Measurements from ENCODE around the gene PIGU. TPM values are rescaled to one million over a fixed set of nuclear protein-coding genes. Genes with fewer than 3 reads are reported as not detected.
"Not testable (repeated sequence)": the region's sequence is repeated elsewhere in the genome, so short reads cannot be mapped to it uniquely, and the experiment has no call there.

PIGU gene
- total RNA-seq, 1 experiment from 2014 or later: 32.8 TPM

DNA sequence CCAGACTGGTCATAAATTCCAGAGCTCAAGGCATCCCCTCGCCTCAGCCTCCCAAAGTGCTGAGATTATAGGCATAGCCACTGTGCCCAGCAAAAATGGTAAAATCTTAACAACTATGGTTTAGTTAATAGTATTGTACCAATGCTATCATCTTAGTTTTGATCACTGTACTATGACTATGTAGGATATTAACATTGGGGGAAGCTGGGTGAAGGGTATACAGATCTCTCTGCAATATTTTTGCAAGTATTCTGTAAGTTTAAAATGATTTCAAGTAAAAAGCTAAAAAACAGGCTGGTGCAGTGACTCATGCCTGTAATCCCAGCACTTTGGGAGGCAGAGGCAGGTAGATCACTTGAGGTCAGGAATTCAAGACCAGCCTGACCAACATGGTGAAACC, 7.8 kb downstream of the PIGU start:
- TF ChIP-seq, protein P1, sequence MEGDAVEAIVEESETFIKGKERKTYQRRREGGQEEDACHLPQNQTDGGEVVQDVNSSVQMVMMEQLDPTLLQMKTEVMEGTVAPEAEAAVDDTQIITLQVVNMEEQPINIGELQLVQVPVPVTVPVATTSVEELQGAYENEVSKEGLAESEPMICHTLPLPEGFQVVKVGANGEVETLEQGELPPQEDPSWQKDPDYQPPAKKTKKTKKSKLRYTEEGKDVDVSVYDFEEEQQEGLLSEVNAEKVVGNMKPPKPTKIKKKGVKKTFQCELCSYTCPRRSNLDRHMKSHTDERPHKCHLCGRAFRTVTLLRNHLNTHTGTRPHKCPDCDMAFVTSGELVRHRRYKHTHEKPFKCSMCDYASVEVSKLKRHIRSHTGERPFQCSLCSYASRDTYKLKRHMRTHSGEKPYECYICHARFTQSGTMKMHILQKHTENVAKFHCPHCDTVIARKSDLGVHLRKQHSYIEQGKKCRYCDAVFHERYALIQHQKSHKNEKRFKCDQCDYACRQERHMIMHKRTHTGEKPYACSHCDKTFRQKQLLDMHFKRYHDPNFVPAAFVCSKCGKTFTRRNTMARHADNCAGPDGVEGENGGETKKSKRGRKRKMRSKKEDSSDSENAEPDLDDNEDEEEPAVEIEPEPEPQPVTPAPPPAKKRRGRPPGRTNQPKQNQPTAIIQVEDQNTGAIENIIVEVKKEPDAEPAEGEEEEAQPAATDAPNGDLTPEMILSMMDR (conservative IDR thresholded peaks at IDR 0.05): no peak
- no peaks in the 10 kb centered on the region for H3K9me3 Mint-ChIP-seq
- peaks cover 0 to 4% (median 2%) of the 10 kb centered on the region in 3 experiments; a peak in 3 of 7 replicates for H3K36me3 Mint-ChIP-seq (ENCODE audit: insufficient read depth in 1 of 3, low read depth in 3 of 3)
- no peak overlapping the region for H3K27ac ChIP-seq (ENCODE audit: insufficient read length, low read depth, low read length)
- no peak overlapping the region for H4K8ac ChIP-seq (replicated peaks; ENCODE audit: insufficient read length, low read depth, low read length)
- H2BK15ac ChIP-seq (ENCODE audit: low read depth, low read length): no peak overlapping the region
- H2BK20ac ChIP-seq (ENCODE audit: low read depth, low read length, poor library complexity, severe bottlenecking): no peak overlapping the region
- no peak overlapping the region for H3K4me3 Mint-ChIP-seq
- no peak overlapping the region for H4K5ac ChIP-seq (ENCODE audit: insufficient read length, low read depth, low read length)
- H2BK5ac ChIP-seq (ENCODE audit: insufficient read length, low read length): no peak overlapping the region
- H4K20me1 ChIP-seq (ENCODE audit: control insufficient read depth, insufficient read depth, insufficient read length): no peaks in the 10 kb centered on the region
- no peak overlapping the region for H3T11ph ChIP-seq (ENCODE audit: low read length)
- H2BK12ac ChIP-seq (ENCODE audit: insufficient read length, low read depth, low read length): no peak overlapping the region
- no peak overlapping the region for H3K56ac ChIP-seq (ENCODE audit: insufficient read length, low read depth, low read length)
- H3K9ac ChIP-seq (ENCODE audit: extremely low read depth, insufficient read length, low read length): no peak overlapping the region
- no peaks in the 10 kb centered on the region for H3K4me1 ChIP-seq (ENCODE audit: insufficient read depth, low read length)
- H3K27me3 ChIP-seq (ENCODE audit: insufficient read depth, low read length): no peaks in the 10 kb centered on the region
- no peak overlapping the region for H2AFZ ChIP-seq (ENCODE audit: low read length)
- no peak overlapping the region for H3K27ac Mint-ChIP-seq
- no peak for DNase-seq
- no peak overlapping the region for H3K14ac ChIP-seq (ENCODE audit: insufficient read depth, low read length)
- no peak overlapping the region for H2BK120ac ChIP-seq (ENCODE audit: low read depth, low read length, poor library complexity, severe bottlenecking)
- no peaks in the 10 kb centered on the region for H3K4me1 Mint-ChIP-seq
- WGBS (ENCODE audit: extremely low coverage, insufficient read length, low lambda C conversion rate): no CpG with 5 or more reads among the region's 1 CpG
- no peaks in the 10 kb centered on the region; the same call in 1 of the 2 replicates for H3K79me2 ChIP-seq (ENCODE audit: insufficient read depth, low read length)
- no peak overlapping the region for H3K18ac ChIP-seq (ENCODE audit: insufficient read length, low read depth, low read length)
- H2AK5ac ChIP-seq (ENCODE audit: insufficient read length, low read length): no peak overlapping the region
- H3K79me1 ChIP-seq (ENCODE audit: insufficient read depth, low read depth, low read length, poor library complexity, severe bottlenecking): peaks cover 4% of the 10 kb centered on the region
- H3K23ac ChIP-seq (ENCODE audit: insufficient read length, low read depth, low read length): no peak overlapping the region
- H3K23me2 ChIP-seq (ENCODE audit: insufficient read length, low read depth, low read length, poor library complexity, severe bottlenecking): no peaks in the 10 kb centered on the region
- H4K91ac ChIP-seq (ENCODE audit: insufficient read length, low read depth, low read length): no peak overlapping the region
- H3K4ac ChIP-seq (ENCODE audit: low read depth, low read length): no peak overlapping the region
- H3K4me2 ChIP-seq (ENCODE audit: insufficient read depth, insufficient read length, low read length): no peak overlapping the region
- no peaks in the 10 kb centered on the region; the same call in 1 of the 2 replicates for H3K27me3 Mint-ChIP-seq (ENCODE audit: low read depth)
- H3K9me3 ChIP-seq (ENCODE audit: control insufficient read depth, low read depth, low read length): no peaks in the 10 kb centered on the region

DNA sequence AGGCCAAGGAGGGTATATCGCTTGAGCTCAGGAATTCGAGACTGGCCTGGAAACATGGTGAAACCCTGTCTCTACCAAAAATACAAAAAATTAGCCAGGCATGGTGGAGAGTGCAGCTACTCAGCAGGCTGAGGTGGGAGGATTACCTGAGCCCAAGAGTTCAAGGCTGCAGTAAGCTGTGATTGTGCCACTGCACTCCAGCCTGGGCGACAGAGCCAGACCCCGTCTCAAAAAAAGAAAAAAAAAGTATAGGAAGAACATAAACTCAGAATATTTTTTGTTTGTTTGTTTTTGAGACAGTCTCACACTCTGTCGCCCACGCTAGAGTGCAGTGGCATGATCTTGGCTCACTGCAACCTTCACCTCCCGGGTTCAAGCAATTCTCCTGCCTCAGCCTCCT, 12.1 kb downstream of the PIGU start:
- not testable (repeated sequence) for H3K14ac ChIP-seq (ENCODE audit: insufficient read depth, low read length); H3K4ac ChIP-seq (ENCODE audit: low read depth, low read length); H2AK5ac ChIP-seq (ENCODE audit: insufficient read length, low read length); H3K36me3 Mint-ChIP-seq (ENCODE audit: insufficient read depth in 1 of 3, low read depth in 3 of 3); H3K9me3 Mint-ChIP-seq; H3K79me2 ChIP-seq (ENCODE audit: insufficient read depth, low read length); H3K79me1 ChIP-seq (ENCODE audit: insufficient read depth, low read depth, low read length, poor library complexity, severe bottlenecking); H3K4me2 ChIP-seq (ENCODE audit: insufficient read depth, insufficient read length, low read length); H3K9ac ChIP-seq (ENCODE audit: extremely low read depth, insufficient read length, low read length); H2BK20ac ChIP-seq (ENCODE audit: low read depth, low read length, poor library complexity, severe bottlenecking); H2BK15ac ChIP-seq (ENCODE audit: low read depth, low read length); H3K27ac ChIP-seq (ENCODE audit: insufficient read length, low read depth, low read length); H2BK120ac ChIP-seq (ENCODE audit: low read depth, low read length, poor library complexity, severe bottlenecking); H4K5ac ChIP-seq (ENCODE audit: insufficient read length, low read depth, low read length); H3K27ac Mint-ChIP-seq; DNase-seq; H3K23ac ChIP-seq (ENCODE audit: insufficient read length, low read depth, low read length); H2BK5ac ChIP-seq (ENCODE audit: insufficient read length, low read length); H3K56ac ChIP-seq (ENCODE audit: insufficient read length, low read depth, low read length); H3K27me3 Mint-ChIP-seq (ENCODE audit: low read depth); H2AFZ ChIP-seq (ENCODE audit: low read length); H3K9me3 ChIP-seq (ENCODE audit: control insufficient read depth, low read depth, low read length); H2BK12ac ChIP-seq (ENCODE audit: insufficient read length, low read depth, low read length); H3K4me3 Mint-ChIP-seq; H4K8ac ChIP-seq (replicated peaks; ENCODE audit: insufficient read length, low read depth, low read length); H3K4me1 ChIP-seq (ENCODE audit: insufficient read depth, low read length); H4K91ac ChIP-seq (ENCODE audit: insufficient read length, low read depth, low read length); H3K4me1 Mint-ChIP-seq; H3T11ph ChIP-seq (ENCODE audit: low read length); H4K20me1 ChIP-seq (ENCODE audit: control insufficient read depth, insufficient read depth, insufficient read length); H3K23me2 ChIP-seq (ENCODE audit: insufficient read length, low read depth, low read length, poor library complexity, severe bottlenecking); H3K27me3 ChIP-seq (ENCODE audit: insufficient read depth, low read length); H3K18ac ChIP-seq (ENCODE audit: insufficient read length, low read depth, low read length)
- no CpG with 5 or more reads among the region's 7 CpGs for WGBS (ENCODE audit: extremely low coverage, insufficient read length, low lambda C conversion rate)
